ENCODE data around the gene FAN1.
A peak's percentile ranks its signal among the peaks of the same experiment; 100 is the strongest.

The FAN1 gene

DNA sequence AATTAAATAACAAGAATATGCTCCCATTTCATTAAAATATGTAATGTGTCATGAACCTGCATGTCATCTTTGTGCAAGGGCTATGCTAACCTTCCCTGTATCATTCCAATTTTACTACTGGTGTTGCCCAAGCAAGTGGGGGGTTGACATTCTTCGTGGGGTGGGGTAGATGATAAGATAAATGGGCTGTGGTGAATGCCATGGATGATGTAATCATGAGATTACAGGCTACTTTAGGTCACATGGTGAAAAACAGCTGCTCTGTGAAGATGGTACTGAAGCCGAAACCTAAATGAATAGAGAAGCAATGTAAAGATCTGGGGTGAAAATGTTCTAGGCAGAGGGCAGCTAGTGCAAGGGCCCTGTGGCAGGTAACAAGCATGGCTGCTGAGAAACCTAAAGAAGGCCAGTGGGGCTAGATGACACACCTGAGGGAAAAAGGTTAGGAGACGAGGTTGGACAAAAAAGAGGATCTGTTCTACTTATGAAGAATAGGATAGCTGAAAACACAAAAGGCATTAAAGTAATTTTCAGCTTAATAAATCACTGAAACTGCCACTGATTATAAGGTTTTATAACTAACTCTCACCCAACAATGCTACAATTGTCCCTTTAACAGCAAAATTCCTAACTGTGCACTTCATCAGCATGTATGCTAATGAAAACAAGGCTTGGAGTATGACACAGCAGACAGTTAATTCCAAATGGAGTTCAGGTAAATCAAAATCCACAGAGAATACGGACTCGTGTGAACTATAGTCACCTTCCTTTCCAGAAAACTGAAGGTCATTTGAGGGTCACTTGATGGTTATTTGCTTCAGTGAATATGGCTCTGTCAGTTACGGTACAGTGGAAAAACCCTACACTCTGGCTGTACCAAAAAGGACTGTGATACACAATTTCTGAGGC, 52.8 kb downstream of the FAN1 start:
- DNase-seq (ENCODE audit: low spot score): no peak

DNA sequence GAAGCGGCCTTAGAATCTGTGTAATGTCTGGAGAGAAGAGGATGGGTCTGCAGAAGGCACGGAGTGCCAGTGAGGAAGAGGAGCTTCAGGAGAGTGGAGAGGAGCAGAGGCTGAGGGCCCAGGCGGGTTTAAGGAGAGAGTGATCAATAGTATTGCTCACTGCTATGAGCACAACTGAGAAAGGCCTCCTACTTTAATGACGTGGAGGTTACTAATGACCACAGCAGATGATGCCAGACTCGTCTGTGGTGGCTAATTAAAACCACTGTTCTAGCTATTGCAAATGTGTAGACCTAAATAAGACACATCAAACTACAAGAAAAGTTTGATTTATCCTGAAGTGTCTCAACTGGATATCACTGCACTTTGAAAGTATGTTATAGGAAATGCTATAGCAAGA, 54.5 kb downstream of the FAN1 start:
- DNase-seq (ENCODE audit: low spot score): no peak

DNA sequence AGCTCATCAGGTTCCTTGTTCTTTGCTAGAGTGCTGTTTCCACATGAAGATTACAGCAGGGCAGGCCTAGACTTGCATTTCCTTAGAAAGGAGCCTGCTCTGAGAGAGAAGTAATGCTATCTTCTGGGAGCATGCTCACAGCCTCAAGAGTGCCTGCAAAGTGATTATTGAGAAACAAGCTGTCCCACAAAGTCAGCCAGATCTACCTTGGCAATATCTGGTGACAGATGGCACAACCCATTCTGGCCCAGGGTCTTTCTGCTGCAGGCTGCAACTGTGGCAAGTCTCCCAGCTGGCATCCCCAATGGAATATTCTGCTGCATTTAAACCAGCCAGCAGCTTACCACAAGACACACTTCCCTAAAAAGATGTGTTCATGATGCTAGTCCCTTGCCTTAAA, 58.4 kb downstream of the FAN1 start:
- DNase-seq (ENCODE audit: low spot score): no peak

DNA sequence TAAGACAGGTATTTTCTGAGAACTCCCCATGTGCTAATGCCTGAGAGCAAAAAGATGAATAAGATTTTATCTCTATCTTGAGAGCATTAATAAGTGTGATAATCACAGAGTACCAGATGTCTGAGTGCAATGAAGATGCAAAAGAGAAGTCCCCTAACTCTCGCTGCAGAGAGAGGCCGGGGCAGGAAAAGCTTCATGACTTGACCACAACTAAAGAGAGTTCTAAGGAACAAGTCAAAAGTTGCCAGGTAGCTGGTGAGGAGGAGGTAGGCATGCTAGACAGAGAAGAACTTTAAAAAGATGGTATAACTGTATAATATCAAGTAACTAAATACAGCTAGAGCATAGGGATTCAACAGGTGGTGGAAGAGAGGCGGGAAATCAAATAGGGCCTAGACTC, 58.9 kb downstream of the FAN1 start:
- no peak for DNase-seq (ENCODE audit: low spot score)

DNA sequence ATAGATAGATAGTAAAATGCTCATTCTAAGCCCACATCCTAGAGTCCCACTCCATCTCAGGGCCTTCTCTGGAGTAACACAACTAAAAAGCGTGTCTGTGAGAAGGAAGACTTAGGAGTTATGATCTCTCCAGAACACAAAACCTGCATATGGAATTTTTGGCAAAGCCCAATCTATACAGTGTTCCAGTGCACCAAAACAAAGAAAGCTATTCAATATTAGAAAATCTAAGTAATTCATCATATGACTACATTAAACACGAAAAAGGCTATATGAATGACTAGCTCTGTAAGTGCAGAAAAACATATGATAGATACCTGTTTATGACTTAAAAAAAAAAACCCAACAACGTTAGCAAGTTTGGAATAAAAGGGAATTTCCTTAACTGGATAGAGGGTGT, 60.0 kb downstream of the FAN1 start:
- peak; percentile 40 for DNase-seq (ENCODE audit: low spot score)

DNA sequence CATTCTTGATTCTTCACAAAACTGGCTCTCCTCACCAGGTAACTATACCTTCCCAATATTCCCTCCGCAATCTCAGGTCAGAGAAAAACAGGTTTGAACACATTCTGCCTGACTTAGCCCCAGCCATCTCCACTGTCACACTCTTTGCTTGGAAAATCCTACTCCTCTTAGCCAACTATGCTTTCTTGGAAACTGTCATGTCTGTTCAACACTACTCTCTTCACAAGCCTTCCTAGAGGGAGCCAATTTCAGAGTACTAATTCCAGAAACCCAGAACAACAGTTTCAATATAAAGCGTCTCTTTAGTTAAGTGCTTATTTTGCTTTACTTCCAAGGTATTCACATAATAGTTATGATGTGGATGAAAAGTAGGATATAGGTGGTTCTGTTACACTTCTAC, 66.0 kb downstream of the FAN1 start:
- DNase-seq (ENCODE audit: low spot score): no peak

DNA sequence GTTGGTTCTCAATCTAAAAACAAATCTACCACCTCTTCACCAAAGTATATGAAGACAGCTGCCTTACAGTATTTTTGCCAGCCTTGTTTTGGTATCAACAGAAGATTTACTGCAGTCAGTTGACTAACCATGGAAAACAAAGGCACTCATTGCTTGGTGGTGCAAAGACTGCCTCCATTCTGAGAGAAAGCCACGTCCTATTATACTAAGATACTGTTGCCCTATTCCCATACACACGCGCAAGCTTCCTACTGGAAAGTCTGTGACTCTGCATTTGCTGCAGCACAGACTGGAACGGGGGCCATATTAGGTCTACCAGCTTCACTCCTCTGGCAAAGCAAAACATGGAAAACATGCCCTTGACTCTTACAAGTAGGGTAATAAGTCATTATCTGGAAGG, 69.7 kb downstream of the FAN1 start:
- DNase-seq (ENCODE audit: low spot score): no peak

DNA sequence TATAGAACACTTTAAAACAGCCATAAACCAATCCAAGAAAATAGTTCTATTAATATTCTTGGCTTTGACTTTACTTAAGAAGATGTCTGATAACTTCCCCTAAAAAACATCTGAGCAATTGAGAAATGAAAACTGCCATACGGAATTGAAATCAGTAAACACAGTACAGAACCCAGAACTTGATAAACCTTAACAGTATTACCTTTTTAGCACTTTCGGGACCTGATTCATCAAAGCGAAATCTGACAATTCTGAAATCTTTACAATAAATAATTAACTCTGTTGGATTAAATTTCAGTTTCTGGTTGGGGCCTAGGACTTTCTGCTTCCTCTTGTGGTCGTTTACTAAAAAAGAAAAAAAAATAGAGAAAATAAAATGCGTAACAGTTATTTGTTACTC, 70.4 kb downstream of the FAN1 start:
- DNase-seq (ENCODE audit: low spot score): no peak

DNA sequence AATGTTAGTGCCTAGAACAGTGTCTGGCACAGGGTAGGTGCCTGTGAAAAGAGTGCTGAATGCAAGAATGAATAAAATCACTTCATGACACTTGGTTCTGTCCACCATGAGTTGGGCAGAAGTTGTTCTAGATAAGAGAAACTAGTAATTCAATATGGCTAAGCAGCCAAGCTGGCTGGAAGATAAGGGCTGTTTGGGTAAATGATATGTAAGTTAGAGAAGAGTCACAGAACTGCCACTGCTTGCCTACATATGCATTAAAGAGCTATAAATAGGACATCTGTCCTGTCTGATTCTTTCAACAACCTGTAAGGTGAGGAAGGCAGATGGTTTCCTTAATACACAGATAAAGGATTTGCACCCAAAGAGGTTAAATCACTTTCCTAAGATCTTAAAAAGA, 74.6 kb downstream of the FAN1 start:
- DNase-seq (ENCODE audit: low spot score): no peak

DNA sequence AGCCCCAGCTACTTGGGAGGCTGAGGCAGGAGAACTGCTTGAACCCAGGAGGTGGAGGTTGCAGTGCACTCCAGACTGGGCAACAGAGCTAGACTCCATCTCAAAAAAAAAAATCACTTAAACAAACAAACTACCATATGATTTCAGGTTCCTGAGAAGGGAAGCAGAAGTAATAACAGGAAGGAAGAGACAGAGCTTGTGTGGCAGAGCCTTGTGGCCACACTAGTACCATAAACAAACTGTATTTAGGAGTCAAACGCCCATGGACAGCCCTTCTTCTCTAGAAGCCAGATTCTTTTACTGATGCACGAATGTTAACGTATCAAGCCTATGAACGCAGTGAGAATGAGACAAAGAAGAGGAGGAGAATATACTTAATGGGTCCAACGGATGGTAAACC, 75.7 kb downstream of the FAN1 start:
- no peak for DNase-seq (ENCODE audit: low spot score)

DNA sequence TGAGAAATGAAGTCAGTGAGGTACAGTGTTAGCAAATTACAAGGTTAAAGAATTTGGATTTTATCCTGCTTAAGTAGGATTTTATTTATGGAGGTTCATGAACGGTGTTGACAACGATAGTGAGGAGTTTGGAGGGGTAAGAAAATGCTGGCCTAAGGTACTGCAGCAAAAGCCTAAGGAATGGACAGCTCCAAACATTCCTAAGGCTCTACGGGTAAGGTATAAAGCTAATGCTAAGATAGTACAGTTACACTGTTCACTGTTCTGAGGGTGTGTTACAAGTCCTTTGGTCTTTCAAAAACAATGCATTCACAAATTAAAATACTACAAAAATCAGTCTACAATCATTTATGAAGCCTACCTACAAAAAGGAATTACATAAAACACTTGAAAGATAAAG, 80.4 kb downstream of the FAN1 start:
- DNase-seq (ENCODE audit: low spot score): no peak

DNA sequence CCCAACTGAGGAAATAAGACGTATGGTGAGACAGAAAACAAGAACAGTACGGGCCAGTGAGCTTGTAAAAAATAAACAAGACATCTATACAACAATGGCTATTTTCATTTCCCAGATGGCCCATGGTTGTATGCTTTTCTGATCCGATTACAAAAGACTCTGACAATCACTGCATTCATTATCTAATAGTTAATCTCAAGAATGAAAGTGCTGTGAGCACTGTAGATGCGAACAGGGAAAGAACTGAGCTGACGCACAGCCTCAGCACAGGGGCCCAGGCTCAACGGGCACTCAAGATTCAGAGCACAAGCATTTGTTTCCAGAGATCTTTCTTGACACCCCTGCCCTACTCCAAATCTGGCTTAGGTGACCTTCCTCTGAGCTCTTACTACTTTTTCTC, 80.8 kb downstream of the FAN1 start:
- DNase-seq (ENCODE audit: low spot score): no peak

DNA sequence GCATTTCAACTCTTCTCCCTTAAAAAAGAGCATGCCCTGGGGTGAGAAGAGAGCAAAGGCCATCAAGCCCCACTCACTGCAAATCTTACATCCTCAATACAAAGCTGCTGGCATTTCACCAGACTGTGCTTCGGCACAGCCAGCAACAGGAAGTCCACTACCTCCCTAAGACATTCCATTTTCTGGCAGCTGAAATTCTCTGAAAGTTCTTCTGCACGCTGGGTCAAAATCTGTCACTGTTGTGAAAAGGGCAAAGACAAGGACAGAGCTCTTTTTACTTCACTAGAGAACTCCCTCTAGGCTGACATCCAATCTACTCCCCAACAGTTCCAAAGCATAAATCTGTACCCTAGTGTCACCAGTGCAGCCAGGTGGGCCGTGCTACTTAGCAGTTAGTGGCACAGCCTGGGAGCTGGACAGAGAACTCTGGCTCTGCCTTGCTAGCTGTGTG, 81.4 kb downstream of the FAN1 start:
- DNase-seq (ENCODE audit: low spot score): no peak

DNA sequence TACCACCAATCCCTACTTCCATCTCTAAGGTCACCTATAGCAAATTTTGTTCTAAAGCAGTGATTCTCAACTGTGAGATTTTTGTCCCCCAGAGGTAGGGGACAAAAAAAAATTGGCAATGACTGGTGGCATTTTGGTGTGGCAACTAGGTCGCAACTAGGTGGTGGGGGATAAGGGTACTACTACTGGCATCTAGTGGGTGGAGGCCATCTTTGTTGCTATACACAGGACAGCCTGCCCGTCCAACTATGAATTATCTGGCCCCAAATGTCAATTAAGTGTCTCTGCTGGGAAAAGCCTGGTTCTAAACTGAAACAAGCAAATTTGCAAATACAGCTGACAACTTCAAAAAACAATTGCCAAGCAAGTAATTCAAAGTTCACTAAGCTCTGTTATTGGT, 86.3 kb downstream of the FAN1 start:
- no peak for DNase-seq (ENCODE audit: low spot score)

DNA sequence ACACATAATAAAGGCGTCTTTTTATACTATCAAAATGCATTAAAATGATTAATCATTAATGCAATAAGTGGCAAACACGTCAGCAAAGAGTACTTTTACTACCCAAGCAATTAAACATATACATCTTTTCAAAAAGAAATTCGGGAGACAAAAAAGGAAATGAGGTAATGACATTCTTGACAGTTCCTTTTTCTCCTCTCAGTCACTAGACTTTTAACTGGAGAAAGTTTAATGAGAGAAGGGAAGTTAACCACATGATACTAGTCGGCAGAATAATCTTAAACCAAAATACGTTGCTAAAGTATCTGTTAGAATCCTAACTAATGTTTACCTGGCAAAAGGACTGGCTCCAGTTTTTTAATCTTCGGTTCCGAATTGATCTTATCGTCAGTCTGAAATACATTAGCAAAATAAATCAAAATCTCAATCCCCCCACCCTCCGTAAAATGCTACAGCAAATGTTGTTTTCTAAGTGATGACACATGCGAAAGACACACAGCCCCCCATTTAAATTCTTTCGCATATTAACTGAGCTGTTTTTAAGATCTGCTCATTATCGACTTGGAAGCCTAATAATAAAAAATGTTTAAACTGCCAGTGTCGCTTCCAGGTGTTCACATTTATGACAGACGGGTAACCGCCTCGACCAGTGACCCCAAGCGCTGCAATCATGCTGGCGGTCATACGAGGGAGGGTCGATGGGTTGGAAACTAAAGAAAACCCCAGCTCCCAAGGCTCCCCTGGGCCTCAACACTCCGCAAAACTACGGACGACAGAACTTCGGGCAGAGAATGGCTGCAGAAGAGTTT, 86.9 kb downstream of the FAN1 start:
- DNase-seq (ENCODE audit: low spot score): no peak

DNA sequence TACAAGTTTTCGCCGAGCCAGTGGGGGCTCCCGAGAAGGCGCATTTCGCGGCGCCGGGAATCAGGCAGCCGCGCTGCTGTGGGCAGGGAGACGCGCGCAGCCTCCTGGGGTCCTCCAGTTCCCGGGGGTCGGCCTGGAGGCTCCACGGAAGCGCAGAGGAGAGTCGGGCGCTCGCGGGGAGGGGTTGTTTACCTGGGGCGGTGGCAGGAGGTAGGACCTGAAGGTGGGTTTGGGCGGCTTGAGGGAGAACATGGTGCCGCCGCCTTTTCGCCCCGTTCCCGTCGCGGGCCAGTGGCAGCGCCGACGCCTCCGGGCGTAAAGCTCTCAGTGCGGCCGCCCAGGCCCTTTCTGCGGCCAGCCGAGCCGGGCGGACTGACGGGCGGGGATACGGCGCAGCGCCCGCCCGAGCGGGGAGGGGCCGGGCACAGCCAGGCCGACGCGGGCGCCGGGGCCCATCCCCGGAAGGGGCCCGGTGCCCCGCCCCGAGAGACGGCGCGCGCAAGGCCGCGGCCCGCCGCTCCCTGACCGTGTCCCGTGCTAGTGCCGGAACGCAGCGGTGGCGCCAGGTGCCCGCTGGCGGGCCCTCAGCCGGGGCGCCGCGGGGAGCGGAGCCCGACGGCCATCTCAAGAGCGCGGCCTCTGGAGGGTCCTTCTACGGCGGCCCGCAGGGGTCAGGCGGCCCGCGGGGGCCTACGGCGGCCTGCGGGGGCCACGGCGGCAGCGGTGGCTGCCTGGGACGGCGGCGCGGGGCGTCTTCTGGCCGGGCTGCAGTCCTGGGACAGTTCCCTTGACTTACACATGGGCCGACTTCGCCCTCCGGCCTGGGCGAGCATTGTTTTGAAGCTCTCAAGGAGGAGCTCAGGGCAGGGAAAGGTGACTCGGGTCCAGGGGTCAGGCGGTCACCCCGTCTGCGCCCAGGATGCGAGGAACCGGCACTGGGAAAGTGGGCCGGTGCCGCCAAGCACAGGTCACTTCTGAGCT, 87.8 kb downstream of the FAN1 start, which contains the start of gene MTMR10:
Gene MTMR10, minus strand, starts transcription at position 374 of the 981 bp plus-strand sequence. Its CDS starts 122 bp downstream, at position 252.
- DNase-seq (ENCODE audit: low spot score): peak; percentile 38

DNA sequence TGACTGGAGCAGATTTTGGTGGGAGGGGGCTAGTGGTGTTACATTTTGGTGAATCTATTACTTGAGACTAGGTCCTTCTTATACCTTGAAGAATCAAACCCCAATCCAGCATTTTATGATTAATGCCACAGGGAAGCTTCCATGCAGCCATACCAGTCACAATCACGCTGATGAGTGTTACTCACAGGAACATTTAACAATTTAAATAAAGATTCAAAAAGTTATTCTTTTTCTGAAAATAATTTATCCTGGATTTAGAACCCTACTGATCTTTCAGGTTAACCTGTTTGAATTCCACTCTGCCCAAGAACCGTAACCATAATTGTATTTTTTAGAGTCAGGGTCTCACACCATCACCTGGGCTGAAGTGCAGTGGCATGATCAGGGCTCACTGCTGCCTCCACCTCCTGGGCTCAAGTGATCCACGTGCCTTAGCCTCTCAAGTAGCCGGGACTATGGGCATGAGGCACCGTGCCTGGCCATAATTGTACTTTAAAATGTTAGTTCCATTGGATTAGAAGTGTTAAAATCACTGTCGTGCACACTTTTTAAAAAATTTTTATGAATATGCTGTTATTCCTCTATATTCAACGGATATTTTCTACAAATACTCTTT, 88.6 kb downstream of the FAN1 start:
- no peak for DNase-seq (ENCODE audit: low spot score)

All from COLO829 (cell line).